ENCODE measurements around the gene ADGRG1.

DNA sequence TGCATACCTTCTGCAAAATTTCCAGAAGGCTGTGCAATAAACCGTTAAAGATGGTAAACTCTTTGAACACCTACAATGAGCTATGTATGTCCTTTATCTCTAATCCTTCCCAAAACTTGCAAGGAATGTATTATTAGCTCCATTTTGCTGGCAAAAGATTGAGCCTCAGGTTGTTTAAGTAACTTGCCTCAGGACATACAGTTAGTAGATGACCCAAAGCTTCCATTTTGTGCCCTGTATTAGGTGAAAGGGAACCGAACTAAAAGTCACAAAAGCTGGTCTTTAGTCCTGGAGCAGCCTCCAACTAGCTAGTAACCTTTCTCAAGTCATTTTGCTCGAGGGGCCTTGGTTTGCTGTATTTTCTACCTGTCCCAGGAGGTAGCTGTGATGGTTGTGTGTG lies 44.0 kb downstream of the ADGRG1 start:
- TF ChIP-seq POLR2AphosphoS5 (IDR thresholded peaks at IDR 0.05; ENCODE audit: low read depth, low read length) = no peak
- TF ChIP-seq, protein P1, sequence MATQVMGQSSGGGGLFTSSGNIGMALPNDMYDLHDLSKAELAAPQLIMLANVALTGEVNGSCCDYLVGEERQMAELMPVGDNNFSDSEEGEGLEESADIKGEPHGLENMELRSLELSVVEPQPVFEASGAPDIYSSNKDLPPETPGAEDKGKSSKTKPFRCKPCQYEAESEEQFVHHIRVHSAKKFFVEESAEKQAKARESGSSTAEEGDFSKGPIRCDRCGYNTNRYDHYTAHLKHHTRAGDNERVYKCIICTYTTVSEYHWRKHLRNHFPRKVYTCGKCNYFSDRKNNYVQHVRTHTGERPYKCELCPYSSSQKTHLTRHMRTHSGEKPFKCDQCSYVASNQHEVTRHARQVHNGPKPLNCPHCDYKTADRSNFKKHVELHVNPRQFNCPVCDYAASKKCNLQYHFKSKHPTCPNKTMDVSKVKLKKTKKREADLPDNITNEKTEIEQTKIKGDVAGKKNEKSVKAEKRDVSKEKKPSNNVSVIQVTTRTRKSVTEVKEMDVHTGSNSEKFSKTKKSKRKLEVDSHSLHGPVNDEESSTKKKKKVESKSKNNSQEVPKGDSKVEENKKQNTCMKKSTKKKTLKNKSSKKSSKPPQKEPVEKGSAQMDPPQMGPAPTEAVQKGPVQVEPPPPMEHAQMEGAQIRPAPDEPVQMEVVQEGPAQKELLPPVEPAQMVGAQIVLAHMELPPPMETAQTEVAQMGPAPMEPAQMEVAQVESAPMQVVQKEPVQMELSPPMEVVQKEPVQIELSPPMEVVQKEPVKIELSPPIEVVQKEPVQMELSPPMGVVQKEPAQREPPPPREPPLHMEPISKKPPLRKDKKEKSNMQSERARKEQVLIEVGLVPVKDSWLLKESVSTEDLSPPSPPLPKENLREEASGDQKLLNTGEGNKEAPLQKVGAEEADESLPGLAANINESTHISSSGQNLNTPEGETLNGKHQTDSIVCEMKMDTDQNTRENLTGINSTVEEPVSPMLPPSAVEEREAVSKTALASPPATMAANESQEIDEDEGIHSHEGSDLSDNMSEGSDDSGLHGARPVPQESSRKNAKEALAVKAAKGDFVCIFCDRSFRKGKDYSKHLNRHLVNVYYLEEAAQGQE (IDR thresholded peaks at IDR 0.05; ENCODE audit: insufficient read depth in 1 of 2, low read depth in 2 of 2, low read length in 2 of 2) = no peak
- TF ChIP-seq TAF1 (IDR thresholded peaks at IDR 0.05; ENCODE audit: borderline replicate concordance, insufficient read depth, low read length) = no peak
- TF ChIP-seq SIN3A (IDR thresholded peaks at IDR 0.05; ENCODE audit: borderline replicate concordance, insufficient read depth, low read length) = no peak
- no peak for TF ChIP-seq FOXP2 (optimal IDR thresholded peaks at IDR 0.05; ENCODE audit: borderline replicate concordance, extremely low read depth, extremely low read length, insufficient read depth)

Measured in PFSK-1 (cell line).